WERI-Rb-1 (cell line): Measurements from ENCODE around the gene DGKD.

ENCODE experiments used
- DNase-seq: peaks from one replicate; pipeline ENCODE4 v3.0.0-alpha.2; 2020
- H3K27ac ChIP-seq: fragments of 250-450 bp; sonication (Bioruptor Pico); 2 replicates; pipeline ENCODE4 v1.5.1; 2020; ENCODE audit warnings: mild to moderate bottlenecking, moderate library complexity
- H3K27me3 ChIP-seq: fragments of 250-450 bp; sonication (Bioruptor Pico); 2 replicates; pipeline ENCODE4 v1.5.1; 2021; ENCODE audit warnings: mild to moderate bottlenecking, low read depth, moderate library complexity; ENCODE audit not compliant: insufficient read depth, severe bottlenecking
- H3K36me3 ChIP-seq: fragments of 250-450 bp; sonication (Bioruptor Pico); 2 replicates; pipeline ENCODE4 v1.5.1; 2020; ENCODE audit warnings: mild to moderate bottlenecking, moderate library complexity
- H3K4me3 ChIP-seq: 2 replicates; pipeline ENCODE4 v1.5.1; 2011; ENCODE audit warnings: low read depth, mild to moderate bottlenecking, control low read depth, low read length
- H3K9me3 ChIP-seq: fragments of 250-450 bp; sonication (Bioruptor Pico); 2 replicates; pipeline ENCODE4 v1.5.1; 2021; ENCODE audit warnings: mild to moderate bottlenecking, moderate library complexity; ENCODE audit not compliant: severe bottlenecking
- CTCF ChIP-seq: IDR thresholded peaks from 2 replicates; pipeline ENCODE4 v1.5.1; 2011; ENCODE audit warnings: low read depth, mild to moderate bottlenecking, control low read depth, inconsistent platforms, low read length

DGKD gene, protein sequence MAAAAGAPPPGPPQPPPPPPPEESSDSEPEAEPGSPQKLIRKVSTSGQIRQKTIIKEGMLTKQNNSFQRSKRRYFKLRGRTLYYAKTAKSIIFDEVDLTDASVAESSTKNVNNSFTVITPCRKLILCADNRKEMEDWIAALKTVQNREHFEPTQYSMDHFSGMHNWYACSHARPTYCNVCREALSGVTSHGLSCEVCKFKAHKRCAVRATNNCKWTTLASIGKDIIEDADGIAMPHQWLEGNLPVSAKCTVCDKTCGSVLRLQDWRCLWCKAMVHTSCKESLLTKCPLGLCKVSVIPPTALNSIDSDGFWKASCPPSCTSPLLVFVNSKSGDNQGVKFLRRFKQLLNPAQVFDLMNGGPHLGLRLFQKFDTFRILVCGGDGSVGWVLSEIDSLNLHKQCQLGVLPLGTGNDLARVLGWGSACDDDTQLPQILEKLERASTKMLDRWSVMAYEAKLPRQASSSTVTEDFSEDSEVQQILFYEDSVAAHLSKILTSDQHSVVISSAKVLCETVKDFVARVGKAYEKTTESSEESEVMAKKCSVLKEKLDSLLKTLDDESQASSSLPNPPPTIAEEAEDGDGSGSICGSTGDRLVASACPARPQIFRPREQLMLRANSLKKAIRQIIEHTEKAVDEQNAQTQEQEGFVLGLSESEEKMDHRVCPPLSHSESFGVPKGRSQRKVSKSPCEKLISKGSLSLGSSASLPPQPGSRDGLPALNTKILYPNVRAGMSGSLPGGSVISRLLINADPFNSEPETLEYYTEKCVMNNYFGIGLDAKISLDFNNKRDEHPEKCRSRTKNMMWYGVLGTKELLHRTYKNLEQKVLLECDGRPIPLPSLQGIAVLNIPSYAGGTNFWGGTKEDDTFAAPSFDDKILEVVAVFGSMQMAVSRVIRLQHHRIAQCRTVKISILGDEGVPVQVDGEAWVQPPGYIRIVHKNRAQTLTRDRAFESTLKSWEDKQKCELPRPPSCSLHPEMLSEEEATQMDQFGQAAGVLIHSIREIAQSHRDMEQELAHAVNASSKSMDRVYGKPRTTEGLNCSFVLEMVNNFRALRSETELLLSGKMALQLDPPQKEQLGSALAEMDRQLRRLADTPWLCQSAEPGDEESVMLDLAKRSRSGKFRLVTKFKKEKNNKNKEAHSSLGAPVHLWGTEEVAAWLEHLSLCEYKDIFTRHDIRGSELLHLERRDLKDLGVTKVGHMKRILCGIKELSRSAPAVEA

GRCh38 chr2:233353769-233354499 is at the start of gene DGKD:
TSS of gene DGKD (plus strand) at chr2:233354494. CDS start at chr2:233354519, 25 bp downstream.
- H3K27ac ChIP-seq = peak within 1 kb of the TSS; percentile 78
- TF ChIP-seq CTCF = peak; percentile 42

DNA sequence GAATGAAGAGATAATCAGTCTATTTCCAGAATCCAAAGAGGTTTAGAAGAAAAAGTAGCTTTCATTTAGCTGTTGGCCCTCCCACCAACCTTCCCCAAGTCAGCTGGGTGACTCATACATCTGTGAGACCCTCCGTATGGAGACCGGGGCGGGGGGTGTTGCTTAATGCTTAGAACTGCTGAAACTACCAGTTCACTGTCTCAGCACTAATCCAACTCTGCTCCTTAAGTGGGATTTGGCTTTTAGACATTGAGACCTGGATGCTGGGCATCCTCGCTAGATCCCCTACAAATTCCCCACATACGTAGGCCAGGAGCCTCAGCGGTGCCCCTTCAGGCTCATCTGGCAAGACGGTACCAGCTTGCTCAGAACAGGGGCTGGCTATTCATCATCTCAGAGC is 46.7 kb upstream of the DGKD start, which contains the start of gene SAG:
TSS of gene SAG (plus strand) at position 252 of the 400 bp plus-strand sequence. CDS start 1,374 bp downstream, outside the sequence.
- Histone ChIP-seq H3K36me3 (no peaks in the 10 kb centered on the region), H3K4me3 (no peak within 1 kb of the TSS), H3K9me3 (no peaks in the 10 kb centered on the region), H3K27ac (no peak within 1 kb of the TSS), H3K27me3 (no peaks in the 10 kb centered on the region)
- no peak for TF ChIP-seq CTCF
- peak; percentile 93 for DNase-seq

More at GRCh38 chr2:233353769-233354499, at the start of gene DGKD:
- H3K4me3 ChIP-seq = peak within 1 kb of the TSS; percentile 60
- DNase-seq = peak; percentile 49
- no peaks in the 10 kb centered on the region for H3K27me3 ChIP-seq
- H3K36me3 ChIP-seq = peaks cover 5% of the 10 kb centered on the region; the same call in 1 of the 2 replicates
- H3K9me3 ChIP-seq = peaks cover 2% of the 10 kb centered on the region

DNA sequence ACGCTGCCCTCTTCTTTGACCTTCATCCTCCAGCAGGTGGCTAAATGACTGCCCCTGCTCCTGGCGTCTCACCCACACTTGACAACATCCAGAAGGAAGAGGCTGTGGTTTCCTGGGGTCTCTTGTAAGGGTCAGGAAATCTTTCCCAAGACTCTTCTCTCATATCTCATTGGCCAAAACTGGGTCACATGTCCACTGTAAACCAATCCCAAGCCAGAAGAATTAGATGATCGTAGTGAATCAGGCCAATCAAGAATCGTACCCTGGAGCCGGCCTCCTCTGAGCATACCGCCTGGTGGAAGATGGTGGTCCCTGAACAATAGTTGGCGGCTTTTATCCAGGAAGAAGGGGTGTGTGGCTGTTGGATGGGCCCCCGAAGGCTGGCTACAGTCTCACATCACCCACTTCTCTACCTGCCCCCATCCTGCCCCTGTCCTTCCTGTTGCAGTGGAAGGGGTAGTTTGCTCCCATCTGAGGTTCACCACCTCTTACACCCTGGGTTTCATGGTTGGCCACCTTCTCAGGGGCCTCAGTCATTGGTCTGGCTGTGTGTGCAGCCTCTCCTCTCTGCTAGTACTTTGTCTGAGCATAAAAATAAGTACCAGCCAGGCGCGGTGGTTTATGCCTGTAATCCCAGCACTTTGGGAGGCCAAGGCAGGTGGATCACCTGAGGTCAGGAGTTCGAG is 42.9 kb upstream of the DGKD start:
- H3K27me3 ChIP-seq = no peaks in the 10 kb centered on the region
- no peak for TF ChIP-seq CTCF
- H3K27ac ChIP-seq = no peak overlapping the region
- no peak overlapping the region for H3K4me3 ChIP-seq
- no peaks in the 10 kb centered on the region for H3K9me3 ChIP-seq
- DNase-seq = no peak
- H3K36me3 ChIP-seq = no peaks in the 10 kb centered on the region

- H3K9me3 ChIP-seq = no peaks in the 10 kb centered on the region
- TF ChIP-seq CTCF = no peak
- DNase-seq = no peak
- H3K27ac ChIP-seq = no peak overlapping the region
- H3K4me3 ChIP-seq = no peak overlapping the region
- H3K36me3 ChIP-seq = no peaks in the 10 kb centered on the region
- no peaks in the 10 kb centered on the region for H3K27me3 ChIP-seq
These were observed 41.4 kb upstream of the DGKD start for GRCh38 chr2:233312874-233313273.
